A673 (cell line): ENCODE results near the gene ANO7.

ENCODE experiments used
- EZH2 ChIP-seq: fragments of 200-600 bp; sonication (generic); IDR thresholded peaks from 2 replicates; pipeline ENCODE4 v1.6.1; 2017; ENCODE audit warnings: borderline replicate concordance, low read depth, mild to moderate bottlenecking, mixed read lengths, antibody characterized with exemption, low read length; ENCODE audit not compliant: poor library complexity, severe bottlenecking
- TF ChIP-seq, protein P1 (sequence below): fragments of 300-800, 200-600 bp; sonication (generic); conservative IDR thresholded peaks from 2 replicates; pipeline ENCODE4 v1.5.1; 2017; ENCODE audit warnings: low read depth, mild to moderate bottlenecking, antibody characterized with exemption, low read length, moderate library complexity, mixed read lengths

- TF ChIP-seq, protein P1, sequence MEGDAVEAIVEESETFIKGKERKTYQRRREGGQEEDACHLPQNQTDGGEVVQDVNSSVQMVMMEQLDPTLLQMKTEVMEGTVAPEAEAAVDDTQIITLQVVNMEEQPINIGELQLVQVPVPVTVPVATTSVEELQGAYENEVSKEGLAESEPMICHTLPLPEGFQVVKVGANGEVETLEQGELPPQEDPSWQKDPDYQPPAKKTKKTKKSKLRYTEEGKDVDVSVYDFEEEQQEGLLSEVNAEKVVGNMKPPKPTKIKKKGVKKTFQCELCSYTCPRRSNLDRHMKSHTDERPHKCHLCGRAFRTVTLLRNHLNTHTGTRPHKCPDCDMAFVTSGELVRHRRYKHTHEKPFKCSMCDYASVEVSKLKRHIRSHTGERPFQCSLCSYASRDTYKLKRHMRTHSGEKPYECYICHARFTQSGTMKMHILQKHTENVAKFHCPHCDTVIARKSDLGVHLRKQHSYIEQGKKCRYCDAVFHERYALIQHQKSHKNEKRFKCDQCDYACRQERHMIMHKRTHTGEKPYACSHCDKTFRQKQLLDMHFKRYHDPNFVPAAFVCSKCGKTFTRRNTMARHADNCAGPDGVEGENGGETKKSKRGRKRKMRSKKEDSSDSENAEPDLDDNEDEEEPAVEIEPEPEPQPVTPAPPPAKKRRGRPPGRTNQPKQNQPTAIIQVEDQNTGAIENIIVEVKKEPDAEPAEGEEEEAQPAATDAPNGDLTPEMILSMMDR = no peak
- TF ChIP-seq EZH2 = no peak
These were observed 79.0 kb downstream of the ANO7 start for GRCh38 chr2:241267249-241268067.
